DMS153 treated with DMSO at 0.1 percent for 48 hours (cell line): ENCODE measurements around the gene HOXA11.

ENCODE experiments used
- DNase-seq: peaks from one replicate; lab custom pipeline; 2025; ENCODE audit not compliant: unreplicated experiment; lab: John Stamatoyannopoulos, UW

The HOXA11 gene

DNA sequence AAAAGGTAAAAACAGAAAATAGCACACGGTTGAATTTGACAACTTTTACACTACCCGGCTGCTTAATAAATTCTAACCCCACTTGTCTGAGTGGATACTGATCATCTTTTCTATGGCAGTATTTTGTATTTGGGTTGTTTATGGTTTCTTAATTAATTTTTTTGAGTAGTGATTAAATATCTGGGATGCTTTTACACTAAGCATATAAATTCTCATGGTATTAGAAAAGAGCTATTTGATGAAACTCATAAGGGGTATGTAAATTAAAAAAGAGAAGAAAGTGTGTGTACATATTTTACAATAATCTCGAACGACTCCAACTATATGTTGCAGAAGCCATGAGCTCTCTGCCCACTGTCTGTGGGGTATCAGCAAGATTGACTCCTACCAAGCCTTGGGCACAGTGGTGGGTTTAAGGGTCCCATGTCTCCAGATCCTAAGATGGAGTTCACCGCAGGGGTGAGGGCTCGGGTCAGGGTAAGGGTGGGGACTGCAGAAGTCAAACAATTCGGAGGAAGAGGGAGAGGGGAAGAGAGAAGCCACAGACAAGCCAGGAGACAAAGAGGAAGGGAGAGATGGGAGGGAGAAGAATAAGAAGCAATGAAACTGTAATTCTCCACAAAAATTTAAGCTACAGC is 22.4 kb upstream of the HOXA11 start:
- DNase-seq, result no peak

DNA sequence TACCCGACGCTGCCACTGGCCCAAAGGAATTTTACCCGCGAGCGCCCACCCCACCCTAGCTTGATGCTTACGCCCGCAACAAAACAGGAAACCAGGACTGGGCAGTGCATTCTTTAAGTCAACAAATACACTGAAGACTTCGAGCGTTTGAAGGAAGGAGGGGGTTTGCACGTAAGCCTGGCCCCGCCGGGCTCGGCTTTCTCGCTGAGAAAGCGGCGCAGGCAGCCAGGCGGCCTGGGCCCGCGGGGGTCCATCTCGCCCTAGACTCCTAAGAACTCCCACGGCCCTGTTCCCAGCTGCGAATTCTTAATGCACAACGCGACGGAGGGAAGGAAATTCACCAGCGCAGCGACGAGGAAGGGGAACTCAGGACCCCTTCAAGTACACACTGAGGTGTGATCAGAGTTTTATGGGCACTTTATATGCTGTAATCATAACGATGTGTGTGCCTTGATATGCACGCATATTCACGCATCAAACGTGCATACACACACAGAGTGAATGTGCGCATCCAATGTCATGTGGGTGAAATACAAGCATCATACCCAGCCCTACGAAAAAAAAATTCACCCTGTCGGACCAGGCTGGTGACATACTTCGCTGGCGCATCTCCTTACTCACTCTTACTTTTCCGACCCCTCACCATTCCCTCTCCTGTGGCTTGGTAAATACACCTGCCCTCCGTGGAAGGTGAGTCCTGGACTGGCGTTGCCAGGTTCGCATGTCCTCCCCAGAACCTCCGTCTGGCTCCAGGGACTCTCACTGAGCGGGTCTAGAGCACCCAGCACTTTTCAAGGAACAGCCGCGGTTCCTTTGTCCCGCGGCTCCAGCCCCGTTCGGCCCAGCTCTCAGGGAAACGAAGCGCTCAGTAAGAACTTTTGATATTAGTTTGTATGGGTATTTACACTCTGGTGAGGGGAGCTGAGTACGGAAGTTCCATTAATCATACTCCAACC is 20.6 kb upstream of the HOXA11 start:
- no peak for DNase-seq

DNA sequence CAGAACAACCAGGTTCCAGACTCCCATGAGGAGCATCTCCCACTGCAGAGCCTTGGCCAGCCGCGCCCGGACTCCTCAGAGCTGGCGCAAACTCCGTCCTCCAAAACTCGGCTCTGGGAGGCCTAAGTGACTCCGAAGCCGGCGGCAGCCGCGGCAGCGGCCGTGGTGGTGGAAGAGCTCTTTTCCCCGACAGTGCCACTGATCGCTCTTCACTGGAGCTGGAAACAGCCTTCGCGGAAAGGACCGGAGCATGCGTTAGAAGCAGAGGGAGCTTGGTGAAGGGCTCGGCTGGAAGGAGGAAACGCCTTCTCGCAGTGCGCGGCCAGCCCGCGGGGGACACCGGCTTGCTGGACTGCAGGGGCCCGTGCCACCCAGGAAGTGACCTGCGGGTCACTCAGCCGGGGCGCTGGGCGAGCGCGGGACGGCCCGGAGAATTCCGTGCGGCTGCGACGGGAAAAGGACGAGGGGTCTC is 19.9 kb upstream of the HOXA11 start:
- DNase-seq, result no peak

DNA sequence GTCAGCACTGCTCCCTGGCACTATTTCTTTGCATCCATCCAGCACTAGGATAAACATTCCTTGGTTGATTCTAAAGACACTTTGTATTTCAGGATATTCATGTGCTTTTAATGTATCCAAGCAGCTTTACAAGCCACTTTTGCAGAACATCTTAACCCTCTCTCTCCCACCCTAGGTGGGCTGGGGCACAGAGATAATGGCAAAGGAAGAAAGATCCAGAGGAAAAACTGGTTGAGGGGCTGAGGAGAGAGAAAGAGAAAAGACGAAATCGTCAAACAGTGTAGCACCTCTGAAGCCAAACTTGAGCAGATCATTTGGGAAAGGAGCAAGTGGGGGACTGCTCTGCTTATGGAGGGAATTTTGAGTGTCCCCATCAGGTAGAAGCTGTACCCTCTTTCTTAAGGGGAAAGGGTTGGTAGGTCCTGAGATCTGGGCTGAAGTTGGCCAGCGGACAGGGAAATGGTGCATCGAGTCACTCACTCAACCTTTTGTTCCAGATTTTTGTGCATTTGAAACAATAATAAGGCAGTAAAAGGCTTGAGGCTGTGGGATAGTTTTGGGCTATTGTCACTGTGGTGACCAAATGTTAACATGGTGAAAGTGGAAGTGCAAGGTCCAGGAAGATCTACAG is 19.0 kb upstream of the HOXA11 start:
- no peak for DNase-seq

DNA sequence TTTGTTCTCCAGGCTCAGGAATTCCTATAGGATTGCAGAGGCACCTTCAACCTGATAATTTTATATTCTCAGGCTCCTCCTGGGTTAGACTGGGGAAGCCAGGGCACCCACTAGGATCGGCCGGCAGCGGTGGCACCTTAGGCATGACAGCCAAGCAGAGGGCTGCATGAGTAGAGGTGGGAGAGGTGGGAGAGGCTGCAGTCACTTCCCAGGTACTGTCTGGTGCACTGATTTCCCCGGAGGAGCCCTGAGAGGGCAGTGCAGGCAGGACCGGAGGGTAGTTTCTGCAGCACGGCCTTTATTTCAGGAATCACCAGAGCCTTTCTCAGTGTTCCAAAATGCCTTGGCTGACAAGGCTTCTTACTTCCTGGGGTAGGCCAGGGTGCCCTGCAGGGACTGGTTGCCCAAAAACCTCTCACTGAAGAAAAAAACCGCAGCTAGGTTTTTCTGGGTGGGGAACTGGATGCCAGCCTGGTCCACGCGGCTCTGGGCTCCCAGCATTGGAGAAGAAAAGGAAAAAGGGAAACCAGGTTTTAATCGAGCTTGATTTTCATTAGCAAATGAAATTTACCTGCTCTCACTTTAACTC is 18.4 kb upstream of the HOXA11 start:
- no peak for DNase-seq

DNA sequence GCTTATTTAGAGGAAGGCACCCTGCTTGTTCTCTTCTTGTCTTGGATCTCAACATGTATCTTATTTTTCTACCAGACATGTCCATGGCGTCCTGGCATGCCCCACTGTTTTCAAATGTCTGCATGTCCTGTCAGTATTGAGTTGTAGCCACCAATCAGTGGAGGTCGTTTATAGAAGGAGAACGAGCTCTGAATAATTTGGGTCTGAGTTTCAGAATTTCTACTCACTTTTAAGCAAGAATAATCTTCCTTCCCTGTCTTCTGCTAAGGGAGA is 17.8 kb upstream of the HOXA11 start:
- no peak for DNase-seq

DNA sequence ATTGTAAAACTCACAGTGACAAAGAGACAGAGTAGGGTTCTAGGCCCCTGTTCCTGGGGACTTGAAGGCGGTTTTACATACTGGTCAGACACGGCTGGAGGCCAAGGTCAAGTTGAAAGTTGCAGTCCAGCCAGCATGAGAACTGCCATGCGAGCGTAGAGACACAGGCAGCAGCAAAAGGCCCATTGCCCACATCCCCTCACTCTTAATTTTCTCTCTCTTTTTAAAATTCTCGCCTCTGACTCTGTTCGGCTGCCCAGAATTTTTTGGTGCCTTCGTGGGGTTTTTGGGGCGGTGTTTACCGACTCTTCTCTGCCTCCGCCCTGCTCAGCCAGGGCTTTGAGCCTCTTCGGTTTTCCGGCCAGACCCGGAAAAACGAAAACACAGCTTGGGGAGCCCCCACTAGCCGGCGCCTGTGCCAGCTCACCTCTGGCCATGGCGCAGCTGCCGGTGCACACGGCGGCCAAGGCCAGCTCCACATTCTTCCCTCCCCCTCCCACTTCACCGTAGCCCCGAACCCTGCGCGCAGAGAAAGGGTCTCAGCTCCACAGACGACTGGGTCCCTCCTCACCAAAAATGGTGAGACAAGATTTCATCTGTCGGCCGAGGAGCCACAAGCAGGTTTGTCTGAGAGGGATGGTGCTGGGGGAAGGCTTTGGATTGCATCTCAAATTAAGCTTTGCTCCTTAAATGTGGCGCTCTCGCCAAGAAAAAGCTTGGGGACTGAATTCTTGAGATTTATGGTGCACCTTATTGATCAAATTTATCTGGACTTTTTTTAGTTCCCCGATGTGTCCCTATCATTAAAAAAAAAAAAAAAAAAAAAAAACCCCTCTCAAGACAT is 17.2 kb upstream of the HOXA11 start:
- DNase-seq, result no peak

DNA sequence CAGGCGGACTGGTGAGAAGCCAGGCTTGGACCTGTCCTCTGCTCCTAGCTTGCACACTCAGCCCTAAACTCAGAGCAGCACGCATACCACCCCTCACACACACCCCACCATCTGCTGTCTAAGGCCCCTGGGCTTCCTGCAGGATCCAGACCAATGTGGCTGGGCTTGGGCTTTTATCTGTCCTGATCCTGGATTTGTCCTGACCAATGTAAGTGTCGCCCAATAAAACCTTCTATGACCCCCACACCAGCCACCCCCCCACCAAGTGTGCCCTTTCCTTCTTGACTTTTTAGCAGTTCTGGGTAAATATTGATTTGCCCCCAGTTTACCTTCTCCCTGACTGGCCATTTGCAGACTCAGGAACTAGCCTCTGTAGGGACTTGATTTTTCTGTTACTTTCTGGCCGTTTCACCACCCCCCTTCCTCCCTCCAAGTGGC is 16.6 kb upstream of the HOXA11 start:
- DNase-seq, result no peak

DNA sequence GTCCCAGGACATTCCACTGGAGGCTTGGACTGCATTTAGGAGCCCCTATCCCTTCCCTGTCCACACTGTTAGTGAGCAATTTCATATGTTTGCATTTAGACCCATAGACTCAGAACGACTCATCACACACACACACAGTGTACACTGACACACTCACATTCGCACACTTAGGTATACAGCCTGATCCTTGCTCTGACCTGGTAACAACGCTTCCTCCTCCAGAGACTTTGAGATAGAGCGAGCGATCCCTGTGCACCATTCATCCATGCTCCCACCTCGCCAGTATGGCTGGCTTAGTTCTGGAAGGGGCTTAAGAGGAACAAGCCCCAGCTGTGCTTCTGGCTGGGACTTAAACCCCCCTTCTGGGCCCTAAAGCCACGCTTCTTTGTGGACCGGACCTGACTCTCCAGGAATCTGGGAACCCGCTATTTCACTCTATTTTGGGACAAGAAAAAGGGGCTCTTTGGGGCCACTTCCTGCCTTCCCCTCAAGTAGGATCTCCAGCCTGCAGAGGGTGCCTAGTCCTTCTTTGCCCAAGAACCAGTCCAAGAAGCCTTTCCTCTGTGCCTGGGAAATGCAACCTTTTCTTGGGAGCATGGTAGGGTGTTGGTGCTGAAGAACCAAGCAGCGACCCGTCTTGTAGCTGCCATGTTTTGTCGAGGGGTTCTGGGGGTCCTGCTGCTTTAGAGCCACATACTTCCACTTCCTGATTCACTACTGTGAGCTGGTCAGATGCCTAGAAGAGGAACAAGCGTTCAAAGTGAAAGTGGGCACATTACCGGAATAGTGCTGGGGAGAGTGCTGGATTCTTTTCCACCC is 15.9 kb upstream of the HOXA11 start:
- DNase-seq, result no peak

DNA sequence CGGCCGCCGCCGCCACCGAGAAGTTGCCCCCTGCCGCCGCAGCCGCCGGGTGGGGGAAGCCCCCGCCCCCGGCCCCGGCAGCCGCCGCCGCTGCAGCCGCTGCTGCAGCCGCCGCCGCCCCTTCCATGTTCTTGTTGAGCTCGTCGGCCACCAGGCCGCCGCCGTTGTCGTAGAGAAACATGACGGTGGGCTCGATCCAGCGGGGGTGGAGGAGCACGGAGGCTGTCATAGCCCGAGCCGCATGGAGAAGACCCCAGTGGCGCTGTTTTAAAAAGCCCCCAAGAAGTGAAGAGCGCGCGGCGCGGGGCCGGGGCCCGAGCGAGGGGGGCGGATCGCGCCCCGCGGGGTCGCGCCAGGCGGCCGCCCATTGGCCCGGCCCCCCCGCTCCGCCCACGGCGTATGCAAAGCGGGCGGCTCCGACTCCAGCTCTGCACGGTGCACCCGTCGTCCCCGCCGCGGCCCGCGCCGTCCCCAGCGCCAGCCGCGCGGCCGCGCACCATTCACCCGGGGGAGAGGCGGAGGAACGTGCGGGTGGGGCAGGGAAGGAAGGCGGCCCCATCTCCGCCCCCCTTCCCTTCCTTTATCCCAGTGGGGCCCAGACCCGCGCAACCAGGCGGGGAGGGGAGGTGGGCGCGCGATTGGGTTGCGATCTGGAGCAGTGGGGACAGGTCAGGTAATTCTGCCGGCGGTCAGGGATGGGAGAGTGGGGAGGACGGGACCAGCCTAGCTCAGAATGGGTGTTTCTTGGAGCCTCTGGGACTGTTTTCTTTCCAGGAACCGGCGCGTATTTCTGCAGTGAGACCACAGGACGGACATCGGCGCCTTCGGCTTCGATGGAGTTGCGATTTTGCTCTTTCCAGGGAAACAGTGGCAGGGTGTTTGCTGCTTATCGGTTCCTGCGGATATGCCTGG is 15.1 kb upstream of the HOXA11 start, which contains the start of gene HOXA13:
Gene HOXA13, minus strand, starts transcription at position 243 of the 912 bp plus-strand sequence. Its CDS starts 14 bp downstream, at position 229.
- DNase-seq, result peak; percentile 76

DNA sequence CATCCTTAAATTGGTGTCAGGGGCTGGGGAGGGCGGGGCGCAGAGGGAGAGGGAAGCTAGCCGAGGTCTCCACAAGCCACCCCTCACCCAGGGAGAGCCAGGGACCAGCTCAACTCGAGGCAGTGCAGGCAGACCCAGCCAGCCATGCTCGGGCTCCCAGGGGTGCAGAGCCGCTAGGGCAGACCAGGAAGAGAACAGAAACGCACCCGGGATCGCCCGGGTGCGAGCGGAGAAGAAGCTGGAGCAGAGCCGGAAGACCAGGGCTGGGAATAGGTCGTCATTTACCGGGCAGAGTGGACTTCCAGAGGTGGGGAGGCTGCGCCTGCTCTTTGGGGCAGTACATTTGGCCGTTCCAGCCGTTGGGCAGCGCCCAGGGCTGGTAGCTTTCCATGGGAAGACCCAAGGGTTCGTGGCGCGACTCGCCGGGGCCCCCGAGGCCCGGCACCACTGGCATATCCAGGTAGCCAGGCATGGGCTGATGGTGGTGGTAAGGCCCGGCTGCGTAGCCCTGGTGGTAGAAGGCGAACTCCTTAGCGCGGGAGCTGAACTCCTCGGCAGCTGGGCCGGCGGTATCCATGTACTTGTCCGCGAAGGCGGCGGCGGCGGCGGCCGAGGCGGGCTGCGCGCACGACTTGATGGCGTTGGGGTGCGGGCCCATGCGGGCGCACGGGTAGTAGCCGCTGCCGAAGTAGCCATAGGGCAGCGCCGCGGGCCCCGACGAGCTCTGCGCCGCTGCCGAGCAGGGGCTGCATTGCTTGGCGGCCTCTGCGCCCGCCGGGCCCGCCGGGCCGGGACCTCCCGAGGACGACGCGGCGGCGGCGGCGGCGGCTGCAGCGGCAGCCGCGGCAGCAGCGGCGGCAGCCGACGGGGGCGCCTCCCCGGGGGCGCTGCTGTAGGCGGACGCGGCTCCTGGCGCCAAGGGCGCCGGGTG is 14.1 kb upstream of the HOXA11 start:
- no peak for DNase-seq

DNA sequence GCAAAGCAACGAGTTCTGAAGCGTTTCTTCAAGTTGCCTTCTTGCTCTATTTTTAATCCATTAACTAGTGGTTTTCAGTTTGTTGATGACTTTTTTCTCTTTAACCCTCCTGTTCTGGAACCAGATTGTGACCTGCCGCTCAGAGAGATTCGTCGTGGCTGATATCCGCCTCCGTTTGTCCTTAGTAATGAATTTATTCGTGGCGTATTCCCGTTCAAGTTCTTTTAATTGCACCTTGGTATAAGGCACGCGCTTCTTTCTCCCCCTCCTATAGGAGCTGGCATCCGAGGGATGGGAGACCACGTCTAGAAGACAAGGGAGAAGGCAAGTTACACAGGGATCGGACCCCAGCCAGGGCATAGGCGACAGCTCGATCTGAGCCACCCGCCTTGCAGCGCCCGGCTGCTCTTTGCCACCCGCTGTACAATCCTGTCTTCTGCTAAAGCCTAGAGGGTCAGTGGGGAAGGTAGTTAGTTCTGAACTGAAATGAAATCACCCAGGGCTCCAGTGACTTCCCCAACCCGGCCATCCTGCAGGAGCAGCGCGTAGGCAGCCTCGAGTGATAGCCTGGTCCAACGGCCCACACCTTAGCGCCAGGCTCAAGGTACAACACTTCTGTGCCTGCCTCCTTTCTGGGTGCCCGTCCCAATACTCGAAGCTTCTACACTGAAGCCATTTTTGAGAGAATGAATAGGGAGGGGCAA is 13.3 kb upstream of the HOXA11 start:
- DNase-seq, result no peak

DNA sequence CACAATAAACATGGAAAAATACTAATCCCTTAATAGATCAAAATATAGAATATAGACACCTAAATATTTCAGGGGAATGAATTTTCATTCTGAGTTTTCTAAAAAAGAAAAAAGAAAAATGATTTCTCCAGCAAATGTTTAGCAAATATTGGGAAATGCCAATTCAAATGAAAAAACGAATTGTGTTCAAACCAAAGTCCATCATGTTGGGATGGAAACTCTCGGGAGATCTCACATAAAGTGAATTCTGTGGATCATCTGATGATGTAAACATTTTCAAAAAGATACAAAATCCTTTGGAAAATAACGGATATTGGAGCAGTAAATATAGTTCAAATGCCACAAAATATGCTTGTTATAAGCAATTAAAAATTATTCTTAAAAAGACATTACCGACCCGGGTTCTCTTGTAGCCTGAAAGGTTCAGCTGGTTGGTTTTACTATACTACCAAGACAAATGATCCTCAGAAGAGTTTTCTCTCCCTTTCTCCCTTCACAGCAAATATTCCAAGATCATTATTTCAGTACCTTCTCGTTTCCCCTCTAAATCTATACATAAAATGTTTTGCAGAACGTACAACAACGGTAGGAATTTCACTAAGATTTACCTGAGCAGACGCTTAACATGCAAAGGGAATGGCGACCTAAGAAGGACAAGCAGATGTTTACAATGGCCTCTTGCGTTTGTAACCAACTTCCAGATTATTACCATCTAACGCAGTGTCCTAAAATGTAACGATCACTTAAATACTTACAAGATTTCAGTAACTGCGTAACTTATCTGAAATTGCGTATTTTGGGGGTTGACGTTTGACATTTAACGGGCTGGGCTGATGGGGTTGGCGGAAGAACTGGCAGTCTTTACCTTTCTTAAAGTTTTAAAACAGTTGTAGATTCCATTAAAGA is 12.4 kb upstream of the HOXA11 start:
- DNase-seq, result no peak

DNA sequence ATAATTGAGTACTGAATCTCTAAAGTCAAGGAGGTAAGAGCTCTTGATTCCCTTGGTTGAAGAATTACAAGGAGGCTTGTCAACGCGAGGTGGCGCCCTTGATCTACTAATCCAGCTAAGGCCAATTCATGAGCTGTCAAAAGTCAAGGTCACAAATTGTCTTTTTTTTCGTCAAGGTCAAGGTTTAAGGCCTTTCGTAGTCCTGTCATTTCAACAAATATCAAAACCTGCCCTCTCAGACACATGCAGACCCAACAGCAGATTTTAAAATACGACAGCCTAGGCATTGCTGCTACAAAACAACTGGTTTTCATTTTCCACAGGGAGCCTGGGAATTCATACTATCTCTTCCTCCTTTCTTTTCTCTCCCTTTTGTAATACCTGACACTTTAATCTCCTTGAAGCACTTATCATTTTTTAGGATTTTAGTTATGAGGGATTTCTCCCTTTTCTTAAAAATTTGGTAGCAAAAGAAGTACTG is 11.3 kb upstream of the HOXA11 start:
- peak; percentile 88 for DNase-seq

DNA sequence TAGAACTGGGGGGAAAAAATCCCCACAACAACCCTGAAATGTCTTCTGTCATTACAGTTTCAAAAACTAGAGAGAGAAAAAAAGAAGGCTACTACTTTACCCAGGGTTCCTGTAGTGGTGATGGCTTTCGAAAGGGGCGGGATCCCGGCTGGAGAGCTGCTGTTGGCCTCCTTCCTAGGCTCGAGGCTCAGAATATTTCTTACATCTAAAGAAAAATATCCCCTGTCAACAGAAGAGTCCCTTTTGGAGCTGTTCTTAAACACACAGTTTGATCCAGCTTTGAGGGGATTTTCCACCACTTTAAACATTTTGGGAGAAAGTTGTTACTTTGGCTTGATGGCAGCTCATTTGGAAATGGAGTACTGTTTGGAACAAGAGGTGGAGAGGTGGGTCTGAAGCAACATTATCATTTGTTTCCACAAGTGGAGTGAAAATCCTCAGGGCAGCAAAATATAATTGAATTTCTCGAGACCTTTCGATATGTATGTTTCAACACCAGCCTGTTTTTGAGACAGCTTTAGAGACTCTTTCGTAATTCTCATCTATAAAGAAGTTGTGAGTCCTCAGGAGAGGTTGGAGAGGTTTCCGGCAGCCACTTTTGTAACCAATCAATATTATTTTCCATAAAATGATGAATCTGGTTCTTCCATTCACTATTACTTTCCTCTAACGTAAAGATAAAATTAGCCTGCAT is 9.8 kb upstream of the HOXA11 start:
- DNase-seq, result no peak
